ENCODE data around the gene JOSD1.

- TF ChIP-seq CTCF (conservative IDR thresholded peaks at IDR 0.05 in 1 of 2, IDR thresholded peaks at IDR 0.05 in 1 of 2; ENCODE audit: extremely low read depth in 1 of 2, insufficient read depth in 1 of 2, low read depth in 1 of 2, low read length in 2 of 2) (no peak), EZH2 (IDR thresholded peaks at IDR 0.05; ENCODE audit: borderline replicate concordance, low read length) (no peak)
Observed at GRCh38 chr22:38750104-38750503, 49.4 kb upstream of the JOSD1 start.

Data from mammary epithelial cell (primary cell).